Fibroblast of villous mesenchyme (primary cell): ENCODE measurements around the gene EPHA6. TPM values are rescaled to one million over a fixed set of nuclear protein-coding genes. Genes with fewer than 3 reads are reported as not detected.
A peak's percentile ranks its signal among the peaks of the same experiment; 100 is the strongest.
"Not testable (repeated sequence)": the region's sequence is repeated elsewhere in the genome, so short reads cannot be mapped to it uniquely, and the experiment has no call there.

Experiments used
- DNase-seq: peaks from one replicate; pipeline ENCODE4 v3.0.0-alpha.2; 2010; ENCODE audit warnings: low read depth
- H3K4me3 ChIP-seq: 2 replicates; pipeline ENCODE4 v1.5.1; 2011; ENCODE audit warnings: low read depth, mild to moderate bottlenecking, low read length
- CTCF ChIP-seq: IDR thresholded peaks from 2 replicates; pipeline ENCODE4 v1.5.1; 2012; ENCODE audit warnings: low read depth, mild to moderate bottlenecking, low read length; ENCODE audit not compliant: insufficient read depth
- total RNA-seq: library from RNA; depleted of rRNA; stranded (reverse); fragments of >200 nt; gene quantifications from 2 replicates; pipeline ENCODE4 v1.2.3, GENCODE V29; 2012

Gene EPHA6
- total RNA-seq, 1 donor, result 1.7 TPM

GRCh38 chr3:96900031-96900430, 85.6 kb downstream of the EPHA6 start:
- TF ChIP-seq CTCF, result no peak
- no peak for DNase-seq
- no peak overlapping the region for H3K4me3 ChIP-seq

- no peak for TF ChIP-seq CTCF
- peak; percentile 0 for DNase-seq
Measured at GRCh38 chr3:96900566-96900965, 86.2 kb downstream of the EPHA6 start.

GRCh38 chr3:96915445-96915844, 101.1 kb downstream of the EPHA6 start:
- H3K4me3 ChIP-seq, result no peak overlapping the region
- no peak for DNase-seq
- no peak for TF ChIP-seq CTCF

More at GRCh38 chr3:96900566-96900965, 86.2 kb downstream of the EPHA6 start:
- no peak overlapping the region for H3K4me3 ChIP-seq

GRCh38 chr3:96931119-96931862, 116.9 kb downstream of the EPHA6 start:
- DNase-seq, result no peak
- TF ChIP-seq CTCF, result no peak

GRCh38 chr3:96942131-96942530, 127.7 kb downstream of the EPHA6 start:
- H3K4me3 ChIP-seq, DNase-seq: not testable (repeated sequence)

More at GRCh38 chr3:96931119-96931862, 116.9 kb downstream of the EPHA6 start:
- H3K4me3 ChIP-seq, result no peak overlapping the region

- DNase-seq, result peak; percentile 33
- no peak for TF ChIP-seq CTCF
- H3K4me3 ChIP-seq, result no peak overlapping the region
Measured at GRCh38 chr3:96958856-96959255, 144.5 kb downstream of the EPHA6 start.

GRCh38 chr3:96959474-96959873, 145.1 kb downstream of the EPHA6 start:
- peak; percentile 39 for DNase-seq
- H3K4me3 ChIP-seq, result no peak overlapping the region
- TF ChIP-seq CTCF, result no peak
